VCaP (cell line): ENCODE measurements around the gene VAMP3.
A peak's percentile ranks its signal among the peaks of the same experiment; 100 is the strongest.

Experiments
- H3K27ac ChIP-seq: fragments of 450-650 bp; 2 replicates; pipeline ENCODE4 v1.5.1; 2017
- TF ChIP-seq, protein P1 (sequence below): fragments of 450-650 bp; conservative IDR thresholded peaks from 2 replicates; pipeline ENCODE4 v1.5.1; 2017; ENCODE audit warnings: mild to moderate bottlenecking, moderate library complexity

VAMP3 gene

DNA sequence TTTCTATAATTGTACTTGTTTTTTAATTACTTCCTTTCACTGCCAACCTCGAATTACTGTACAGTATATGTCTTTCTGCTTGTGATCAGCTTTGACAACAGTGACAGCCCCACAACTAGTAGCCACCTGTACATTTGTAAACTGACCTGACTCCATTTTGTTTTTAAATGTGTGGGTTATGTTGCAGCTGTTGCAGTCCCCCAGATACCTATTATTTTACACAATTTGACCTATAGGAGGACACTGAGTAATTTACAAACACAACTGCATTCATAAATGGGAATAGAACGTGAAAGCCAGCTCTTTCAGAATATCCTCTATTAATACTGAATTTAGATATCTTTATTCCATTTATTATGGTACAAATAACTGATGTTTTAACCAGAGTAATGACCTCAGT lies 2.5 kb upstream of the VAMP3 start:
- no peak overlapping the region for H3K27ac ChIP-seq
- TF ChIP-seq, protein P1, sequence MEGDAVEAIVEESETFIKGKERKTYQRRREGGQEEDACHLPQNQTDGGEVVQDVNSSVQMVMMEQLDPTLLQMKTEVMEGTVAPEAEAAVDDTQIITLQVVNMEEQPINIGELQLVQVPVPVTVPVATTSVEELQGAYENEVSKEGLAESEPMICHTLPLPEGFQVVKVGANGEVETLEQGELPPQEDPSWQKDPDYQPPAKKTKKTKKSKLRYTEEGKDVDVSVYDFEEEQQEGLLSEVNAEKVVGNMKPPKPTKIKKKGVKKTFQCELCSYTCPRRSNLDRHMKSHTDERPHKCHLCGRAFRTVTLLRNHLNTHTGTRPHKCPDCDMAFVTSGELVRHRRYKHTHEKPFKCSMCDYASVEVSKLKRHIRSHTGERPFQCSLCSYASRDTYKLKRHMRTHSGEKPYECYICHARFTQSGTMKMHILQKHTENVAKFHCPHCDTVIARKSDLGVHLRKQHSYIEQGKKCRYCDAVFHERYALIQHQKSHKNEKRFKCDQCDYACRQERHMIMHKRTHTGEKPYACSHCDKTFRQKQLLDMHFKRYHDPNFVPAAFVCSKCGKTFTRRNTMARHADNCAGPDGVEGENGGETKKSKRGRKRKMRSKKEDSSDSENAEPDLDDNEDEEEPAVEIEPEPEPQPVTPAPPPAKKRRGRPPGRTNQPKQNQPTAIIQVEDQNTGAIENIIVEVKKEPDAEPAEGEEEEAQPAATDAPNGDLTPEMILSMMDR = no peak

DNA sequence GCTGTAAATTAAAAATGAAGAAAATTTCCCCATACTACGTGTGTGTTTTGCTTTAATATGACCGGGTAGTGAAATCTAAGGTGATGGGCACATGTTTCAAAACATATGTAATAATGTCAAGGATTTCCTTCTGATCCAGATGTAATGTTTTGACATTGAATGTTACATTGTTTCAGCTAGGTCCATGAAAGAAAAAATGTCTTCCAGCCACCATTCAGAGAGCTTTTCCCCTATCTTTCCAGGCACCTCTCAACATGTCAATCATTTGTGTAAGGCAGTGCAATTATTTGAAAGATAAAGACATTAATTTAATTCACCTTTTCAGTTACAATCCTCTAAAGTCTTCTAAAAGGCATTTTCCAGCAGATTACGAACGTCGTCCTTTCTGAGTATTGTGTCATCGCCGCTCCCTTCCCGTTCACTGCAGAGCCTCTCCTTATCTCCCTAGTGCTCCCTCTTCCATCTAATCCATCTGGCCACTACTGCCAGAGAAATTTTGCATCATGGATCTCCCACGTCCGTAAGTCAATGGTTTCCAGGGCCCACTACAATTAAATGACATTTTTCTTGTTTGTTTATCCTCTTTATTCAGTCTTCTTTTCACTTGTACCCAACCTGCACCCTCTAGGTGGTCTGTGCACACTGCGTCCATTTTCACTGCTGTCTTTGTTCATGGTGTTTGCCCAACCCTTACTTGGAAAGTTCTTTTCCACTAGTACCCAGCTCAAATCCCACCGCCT lies 1.3 kb upstream of the VAMP3 start:
- no peak overlapping the region for H3K27ac ChIP-seq
- TF ChIP-seq, protein P1 = no peak

DNA sequence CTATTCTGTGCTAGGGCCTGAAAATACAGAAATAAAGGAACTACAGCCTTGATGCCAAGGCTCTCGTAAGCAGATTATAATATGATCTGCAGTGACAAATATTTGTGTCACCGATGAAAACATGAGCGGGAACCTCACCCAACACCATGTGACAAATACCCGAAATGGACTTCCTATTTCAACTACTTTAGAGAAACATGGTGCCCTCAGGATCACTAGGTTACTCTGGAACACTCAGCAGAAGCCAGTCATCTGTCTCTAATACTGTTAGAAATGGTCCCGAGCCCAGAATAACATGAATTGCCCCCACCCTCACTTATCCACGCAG lies 463 bp upstream of the VAMP3 start:
- TF ChIP-seq, protein P1 = no peak
- H3K27ac ChIP-seq = peak overlapping the region; percentile 84

DNA sequence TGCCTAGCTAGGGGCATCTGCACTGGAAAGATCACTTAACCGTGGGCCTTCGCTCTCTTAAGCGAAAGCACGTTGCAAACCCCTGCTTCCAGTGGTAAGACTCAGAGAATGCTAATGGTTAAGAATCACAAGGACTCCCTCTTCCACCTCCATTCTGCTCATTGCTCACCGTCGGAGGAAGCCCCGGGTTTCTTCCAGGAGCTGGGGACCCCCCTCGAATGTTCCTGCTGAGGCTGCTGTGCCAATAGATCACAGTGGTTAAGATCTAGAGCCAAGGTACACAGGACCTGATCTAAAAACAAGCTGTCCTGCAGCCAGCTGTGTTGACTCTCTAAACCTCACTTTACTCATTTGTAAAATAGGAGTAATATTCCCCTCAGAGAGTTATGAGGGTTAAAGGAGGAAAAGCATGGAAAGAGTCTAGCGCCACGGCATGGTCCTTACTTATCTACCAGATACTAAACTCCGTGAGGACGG lies 765 bp downstream of the VAMP3 start:
- peak overlapping the region; percentile 84 for H3K27ac ChIP-seq
- TF ChIP-seq, protein P1 = no peak

DNA sequence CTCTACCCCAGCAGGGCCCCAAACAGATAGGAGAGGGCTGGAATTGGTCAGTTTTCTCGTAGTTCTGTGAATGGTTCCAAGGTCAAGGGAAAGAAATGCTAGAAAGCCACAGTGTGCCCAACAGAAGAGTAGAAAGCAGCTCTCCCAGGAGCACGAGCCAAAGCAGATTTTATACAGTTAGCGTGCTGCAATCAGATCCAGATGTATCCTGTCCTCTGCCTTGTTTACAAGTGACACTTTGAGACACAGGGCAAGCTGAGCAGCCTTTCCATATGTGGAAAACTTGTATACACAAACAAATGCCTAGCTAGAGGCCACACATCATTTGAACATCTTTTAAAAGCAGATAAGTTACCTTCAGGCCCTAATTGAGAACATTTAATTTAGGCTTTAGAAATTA lies 6.5 kb downstream of the VAMP3 start:
- H3K27ac ChIP-seq = no peak overlapping the region
- TF ChIP-seq, protein P1 = no peak

DNA sequence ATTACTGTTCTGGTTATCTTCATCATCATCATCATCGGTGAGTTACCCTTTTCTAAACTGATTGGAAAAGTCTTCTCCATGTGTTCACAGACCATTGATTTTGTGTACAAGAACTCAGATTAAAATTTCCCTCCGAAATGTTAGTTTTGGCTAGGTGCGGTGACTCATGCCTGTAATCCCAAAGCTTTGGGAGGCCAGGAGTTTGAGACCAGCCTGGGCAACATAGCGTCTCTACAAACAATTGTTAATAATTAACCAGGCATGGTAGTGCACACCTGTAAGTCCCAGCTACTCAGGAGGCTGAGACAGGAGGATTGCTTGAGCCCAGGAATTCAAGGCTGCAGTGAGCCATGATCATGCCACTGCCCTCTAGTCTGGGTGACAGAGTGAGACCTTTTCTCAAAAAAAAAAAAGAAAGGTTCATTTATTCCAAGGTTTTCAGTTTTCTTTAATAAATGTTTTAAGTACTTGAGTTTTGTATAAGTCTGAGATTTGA lies 7.1 kb downstream of the VAMP3 start:
- TF ChIP-seq, protein P1 = no peak
- H3K27ac ChIP-seq = no peak overlapping the region

DNA sequence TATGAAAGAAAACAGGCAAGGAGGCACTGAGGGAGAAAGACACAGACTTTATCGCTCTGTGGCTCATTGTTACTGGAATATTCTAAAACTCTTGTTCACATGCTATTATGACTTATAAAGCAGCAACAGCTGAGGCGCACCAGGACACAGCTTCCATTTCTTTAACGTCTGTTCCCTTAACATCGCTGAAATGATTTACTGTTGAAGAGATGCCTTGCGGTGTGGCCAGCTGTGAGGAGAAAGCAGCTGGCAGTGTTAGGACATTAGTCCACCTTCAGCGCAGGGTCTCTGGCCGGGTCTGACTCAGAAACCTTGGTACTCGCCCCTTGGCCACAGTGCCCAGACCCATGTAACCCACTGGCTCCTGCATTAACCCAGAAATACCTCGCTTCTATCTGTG lies 9.9 kb downstream of the VAMP3 start:
- H3K27ac ChIP-seq = no peak overlapping the region
- TF ChIP-seq, protein P1 = no peak
